HepG2 (cell line): Measurements from ENCODE around the gene KIFC1. TPM values are rescaled to one million over a fixed set of nuclear protein-coding genes. Genes with fewer than 3 reads are reported as not detected.

Experiments used
- ATAC-seq: fragments of 200-7000 bp; cut with Tn5 transposase; 3 replicates; pipeline ENCODE4 v1.9.1; 2020; ENCODE audit warnings: mild to moderate bottlenecking, moderate library complexity
- BruUV-seq: library from RNA; stranded (reverse); fragments of 400-500 nt; replicated peaks from 2 replicates; lab custom pipeline; 2021; lab: Mats Ljungman, UMichigan
- CTCF ChIA-PET: fragments of 300-600 bp; formaldehyde crosslinking; extraction: SDS; loops from one replicate; lab custom pipeline; 2021; ENCODE audit warnings: low total read pairs, inconsistent platforms, low intra/inter-chr PET ratio; lab: Yijun Ruan, JAX
- POLR2A ChIA-PET: fragments of 350-600 bp; sonication (Branson Sonifier 250); formaldehyde crosslinking; loops from one replicate; lab custom pipeline; 2020; ENCODE audit warnings: antibody characterized with exemption, inconsistent platforms; lab: Yijun Ruan, JAX
- DNase-seq: peaks from one replicate; pipeline ENCODE4 v3.0.0-alpha.2; 2015; ENCODE audit warnings: low spot score
- FAIRE-seq: peaks from 3 replicates; lab custom pipeline; 2011; peaks lifted over from hg19 to GRCh38; lab: Jason Lieb, UNC
- H2AFZ ChIP-seq: one replicate; pipeline ENCODE4 v1.6.1; 2011; ENCODE audit warnings: low read length, inconsistent platforms
- H3K27ac ChIP-seq: fragments of 300-600 bp; 3 replicates; pipeline ENCODE4 v1.8.0; 2011; ENCODE audit warnings: mixed run types, mild to moderate bottlenecking, mixed read lengths, low read length, inconsistent platforms; ENCODE audit not compliant: insufficient read depth; ENCODE audit errors: extremely low read length
- H3K27me3 ChIP-seq, 2 experiments: fragments of 200-600 bp in 1 of 2; 2 replicates in 1 of 2; 3 replicates in 1 of 2; pipeline versions ENCODE4 v1.6.0 to v1.8.0; 2011; ENCODE audit warnings: low read length in 2 of 2, mild to moderate bottlenecking in 2 of 2, moderate library complexity in 2 of 2, inconsistent platforms in 1 of 2; ENCODE audit not compliant: insufficient read depth in 2 of 2, control insufficient read depth in 1 of 2
- H3K36me3 ChIP-seq, 2 experiments: fragments of 200-600 bp in 1 of 2; replicated peaks in 1 of 2; 2 replicates in 1 of 2; 3 replicates in 1 of 2; pipeline versions ENCODE4 v1.5.1 to v1.8.0; 2011; ENCODE audit warnings: low read length in 2 of 2, inconsistent platforms in 1 of 2; ENCODE audit not compliant: insufficient read depth in 2 of 2, control insufficient read depth in 1 of 2
- H3K4me1 ChIP-seq: 2 replicates; pipeline ENCODE4 v1.5.1; 2012; ENCODE audit warnings: low read length, inconsistent platforms; ENCODE audit not compliant: insufficient read depth
- H3K4me2 ChIP-seq: 2 replicates; pipeline ENCODE4 v1.6.0; 2011; ENCODE audit warnings: low read depth, low read length, inconsistent platforms
- H3K4me3 ChIP-seq, 3 experiments: fragments of 200-600 bp in 1 of 3; sonication (generic), shearing (Covaris generic) in 1 of 3; replicated peaks in 1 of 3; 2 replicates each; pipeline ENCODE4 v1.5.1; 2011 to 2016; ENCODE audit warnings: low read length in 3 of 3, inconsistent platforms in 2 of 3, low read depth in 2 of 3, mild to moderate bottlenecking in 2 of 3, control low read depth in 1 of 3, mixed read lengths in 1 of 3; ENCODE audit not compliant: insufficient read depth in 1 of 3
- H3K79me2 ChIP-seq: one replicate; pipeline ENCODE4 v1.6.1; 2011; ENCODE audit warnings: low read length, inconsistent platforms; ENCODE audit not compliant: insufficient read depth
- H3K9ac ChIP-seq: 2 replicates; pipeline ENCODE4 v1.6.0; 2011; ENCODE audit warnings: mild to moderate bottlenecking, low read depth, low read length, inconsistent platforms; ENCODE audit not compliant: insufficient read depth
- H3K9me3 ChIP-seq: 2 replicates; pipeline ENCODE4 v1.5.1; 2012; ENCODE audit warnings: mild to moderate bottlenecking, low read length
- H4K20me1 ChIP-seq: 2 replicates; pipeline ENCODE4 v1.6.0; 2011; ENCODE audit warnings: inconsistent platforms, mild to moderate bottlenecking, low read length, moderate library complexity; ENCODE audit not compliant: insufficient read depth
- AFF4 ChIP-seq: sonication (generic); formaldehyde crosslinking; IDR thresholded peaks from 2 replicates; pipeline ENCODE4 v1.4.0; 2020; ENCODE audit warnings: missing genetic modification reagents
- FOXA3 ChIP-seq: IDR thresholded peaks from 2 replicates; pipeline ENCODE4 v1.6.1; 2016; ENCODE audit warnings: missing genetic modification reagents, missing compliant biosample characterization
- FOXM1 ChIP-seq: sonication (generic); formaldehyde crosslinking; IDR thresholded peaks from 2 replicates; pipeline ENCODE4 v1.5.0; 2020; ENCODE audit warnings: missing genetic modification reagents
- MAFF ChIP-seq: IDR thresholded peaks from 2 replicates; pipeline ENCODE4 v1.6.1; 2011; ENCODE audit warnings: low read depth, low read length, improper control_type of control experiment
- MYPOP ChIP-seq: sonication (generic); formaldehyde crosslinking; IDR thresholded peaks from 2 replicates; pipeline ENCODE4 v1.8.1; 2023; ENCODE audit warnings: mild to moderate bottlenecking, moderate library complexity, missing genetic modification reagents
- PLRG1 ChIP-seq: fragments of 450-650 bp; conservative IDR thresholded peaks from 2 replicates; pipeline ENCODE4 v1.6.1; 2016
- SMARCE1 ChIP-seq: fragments of 450-650 bp; IDR thresholded peaks from 2 replicates; pipeline ENCODE4 v1.6.1; 2017; ENCODE audit warnings: borderline replicate concordance
- TBX2 ChIP-seq: sonication (generic); formaldehyde crosslinking; IDR thresholded peaks from 2 replicates; pipeline ENCODE4 v1.5.0; 2020; ENCODE audit warnings: missing genetic modification reagents, mild to moderate bottlenecking, borderline replicate concordance
- XBP1 ChIP-seq: sonication (generic); formaldehyde crosslinking; IDR thresholded peaks from 2 replicates; pipeline ENCODE4 v1.5.0; 2020; ENCODE audit warnings: missing genetic modification reagents
- ZNF280D ChIP-seq: sonication (generic); formaldehyde crosslinking; IDR thresholded peaks from 2 replicates; pipeline ENCODE4 v1.5.1; 2020; ENCODE audit warnings: mild to moderate bottlenecking, missing genetic modification reagents
- ZNF383 ChIP-seq: sonication (generic); formaldehyde crosslinking; IDR thresholded peaks from 2 replicates; pipeline ENCODE4 v1.4.0; 2020; ENCODE audit warnings: missing genetic modification reagents, mild to moderate bottlenecking, borderline replicate concordance
- ZNF530 ChIP-seq: sonication (generic); formaldehyde crosslinking; IDR thresholded peaks from 2 replicates; pipeline ENCODE4 v1.5.0; 2020; ENCODE audit warnings: low read depth, mild to moderate bottlenecking, missing genetic modification reagents
- ZNF543 ChIP-seq: sonication (generic); formaldehyde crosslinking; IDR thresholded peaks from 2 replicates; pipeline ENCODE4 v1.4.0; 2020; ENCODE audit warnings: mild to moderate bottlenecking, missing genetic modification reagents
- ZNF746 ChIP-seq: sonication (generic); formaldehyde crosslinking; IDR thresholded peaks from 2 replicates; pipeline ENCODE4 v1.8.0; 2022; ENCODE audit warnings: mild to moderate bottlenecking, missing genetic modification reagents
- ZNF776 ChIP-seq: sonication (generic); formaldehyde crosslinking; IDR thresholded peaks from 2 replicates; pipeline ENCODE4 v1.4.0; 2020; ENCODE audit warnings: mild to moderate bottlenecking, missing genetic modification reagents
- ZNF850 ChIP-seq: sonication (generic); formaldehyde crosslinking; conservative IDR thresholded peaks from 2 replicates; pipeline ENCODE4 v1.9.0; 2021; ENCODE audit warnings: mild to moderate bottlenecking, missing genetic modification reagents
- WGBS: methylation state at CpG from one replicate; pipeline ENCODE4 v1.1.6; 2017; ENCODE audit warnings: low lambda C conversion rate; 5-methylcytosine and 5-hydroxymethylcytosine counted together
- in situ Hi-C: cut with HindIII; loops from 2 replicates; pipeline ENCODE4 v1.10.0; 2017; ENCODE audit warnings: low pct_unique_long_range_greater_than_20kb; ENCODE audit not compliant: extremely low pct_ligation_motif_present
- intact Hi-C: fragments of 100-400 bp; cut with micrococcal nuclease; formaldehyde crosslinking; loops from one replicate; pipeline ENCODE4 v1.10.0; 2022; ENCODE audit not compliant: unreplicated experiment
- polyA plus RNA-seq, 8 experiments: library from polyadenylated mRNA; depleted of rRNA in 3 of 8; stranded (reverse) in 7 of 8; unstranded in 1 of 8; fragments of >200 nt; fragmentation: Illumina TruSeq in 4 of 8; extraction: Trizol in 4 of 8; gene quantifications; 2 replicates each; pipeline versions ENCODE4 v1.2.1 to v1.2.3, GENCODE V29; 2011 to 2016; ENCODE audit warnings: low read depth in 4 of 8, missing spikeins in 1 of 8, mixed read lengths in 1 of 8; ENCODE audit not compliant: insufficient read depth in 1 of 8
- total RNA-seq, 5 experiments: library from RNA; depleted of rRNA; stranded (reverse); fragments of >200 nt; fragmentation: Illumina TruSeq; extraction: Trizol; gene quantifications; 2 replicates each; pipeline ENCODE4 v1.2.3, GENCODE V29; 2016; ENCODE audit warnings: low read depth in 1 of 5

The KIFC1 gene
- total and polyA plus RNA-seq, 2 of the 13 experiments (the other 11 are each of a cell fraction or from before 2014, with no cell fraction given), result 25.0 to 45.5 TPM

DNA sequence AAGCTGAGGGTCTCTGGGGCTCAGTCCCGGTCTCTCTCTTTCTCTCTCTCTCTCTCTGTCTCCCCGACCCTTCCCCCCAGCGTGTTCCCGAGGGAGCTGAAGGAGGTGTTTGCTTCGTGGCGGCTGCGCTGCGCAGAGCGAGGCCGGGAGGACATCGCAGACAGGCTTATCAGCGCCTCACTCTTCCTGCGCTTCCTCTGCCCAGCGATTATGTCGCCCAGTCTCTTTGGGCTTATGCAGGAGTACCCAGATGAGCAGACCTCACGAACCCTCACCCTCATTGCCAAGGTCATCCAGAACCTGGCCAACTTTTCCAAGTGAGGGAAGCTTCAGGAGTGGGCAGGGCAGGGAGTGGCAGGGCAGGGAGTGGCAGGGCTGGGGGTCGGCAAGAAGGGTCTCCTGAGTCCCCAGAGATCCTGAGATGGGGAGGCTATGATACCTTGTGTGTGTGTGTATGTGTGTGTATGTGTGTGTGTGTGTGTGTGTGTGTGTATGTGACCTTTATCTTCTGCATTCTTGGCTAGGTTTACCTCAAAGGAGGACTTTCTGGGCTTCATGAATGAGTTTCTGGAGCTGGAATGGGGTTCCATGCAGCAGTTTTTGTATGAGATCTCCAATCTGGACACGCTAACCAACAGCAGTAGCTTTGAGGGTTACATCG, 49.2 kb downstream of the KIFC1 start (continued):
- TF ChIP-seq ZNF280D, result no peak
- no peak for TF ChIP-seq FOXA3 (CRISPR knock-in tag)
- no peak for TF ChIP-seq PLRG1
- no peak for TF ChIP-seq ZNF746 (CRISPR knock-in tag)
- no peak for TF ChIP-seq MAFF

DNA sequence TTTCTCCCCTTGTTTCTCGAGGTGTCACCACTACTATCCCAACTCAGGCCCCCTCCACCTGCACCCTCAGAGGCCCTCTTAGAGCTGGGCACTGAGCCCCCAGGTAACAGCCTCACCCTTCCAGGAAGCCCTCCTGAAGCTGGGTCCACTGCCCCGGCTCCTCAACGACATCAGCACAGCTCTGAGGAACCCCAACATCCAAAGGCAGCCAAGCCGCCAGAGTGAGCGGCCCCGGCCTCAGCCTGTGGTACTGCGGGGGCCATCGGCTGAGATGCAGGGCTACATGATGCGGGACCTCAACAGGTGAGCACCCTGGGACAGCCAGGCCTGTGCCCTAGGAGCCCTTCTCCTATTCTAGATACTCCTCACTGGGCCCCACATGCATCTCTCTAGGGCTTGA, 49.8 kb downstream of the KIFC1 start:
- no peak for ATAC-seq
- CTCF ChIA-PET, result no interaction called here
- no peak for DNase-seq
- POLR2A ChIA-PET, result interaction anchor here (1.1 kb wide), 1 partner anchor 13 kb away, joined by 5 read pairs; the partner anchor contains the start of gene ZBTB9
- no peak overlapping the region for H3K9ac ChIP-seq
- no peaks in the 10 kb centered on the region for H3K79me2 ChIP-seq
- no peak overlapping the region for H2AFZ ChIP-seq
- intact Hi-C loops (no loop called here), in situ Hi-C loops (no loop called here)
- H3K4me2 ChIP-seq, result no peak overlapping the region
- no peak for FAIRE-seq
- no peaks in the 10 kb centered on the region for H3K4me1 ChIP-seq
- no peaks in the 10 kb centered on the region for H4K20me1 ChIP-seq
- H3K27me3 ChIP-seq, result no peaks in the 10 kb centered on the region
- H3K36me3 ChIP-seq, result peaks cover 0 to 2% of the 10 kb centered on the region in 2 experiments; a peak in 1 of 5 replicates
- BruUV-seq, result no TSS peak
- H3K9me3 ChIP-seq, result no peaks in the 10 kb centered on the region
- H3K27ac ChIP-seq, result no peak overlapping the region
- no peak overlapping the region for H3K4me3 ChIP-seq
- 83% methylated on average over 9 of the region's 9 CpGs for WGBS
- TF ChIP-seq TBX2 (CRISPR knock-in tag) (no peak), AFF4 (CRISPR knock-in tag) (no peak), ZNF530 (no peak), ZNF850 (no peak), XBP1 (CRISPR knock-in tag) (no peak), ZNF383 (CRISPR knock-in tag) (no peak), ZNF776 (CRISPR knock-in tag) (no peak), SMARCE1 (no peak), MYPOP (CRISPR knock-in tag) (no peak), FOXM1 (no peak), ZNF543 (CRISPR knock-in tag) (no peak)
